Calu3 (cell line): ENCODE results near the gene HIPK1. TPM values are rescaled to one million over a fixed set of nuclear protein-coding genes. Genes with fewer than 3 reads are reported as not detected.

Source experiments
- BruUV-seq: library from RNA; stranded (reverse); fragments of 400-500 nt; replicated peaks from 2 replicates; lab custom pipeline; 2021; lab: Mats Ljungman, UMichigan
- CTCF ChIA-PET: fragments of 300-600 bp; sonication (Branson Sonifier 250); formaldehyde crosslinking; loops from one replicate; lab custom pipeline; 2022; ENCODE audit warnings: antibody characterized with exemption; lab: Charles Lee
- DNase-seq: peaks from one replicate; pipeline ENCODE4 v3.0.0; 2022
- H3K27ac Mint-ChIP-seq: one replicate; pipeline ENCODE4 v1.8.0; 2022; ENCODE audit warnings: mixed read lengths; ENCODE audit not compliant: unreplicated experiment
- H3K27me3 Mint-ChIP-seq: one replicate; pipeline ENCODE4 v1.8.0; 2022; ENCODE audit warnings: mixed read lengths; ENCODE audit not compliant: unreplicated experiment
- H3K36me3 Mint-ChIP-seq: one replicate; pipeline ENCODE4 v1.8.0; 2022; ENCODE audit warnings: mild to moderate bottlenecking, moderate library complexity, mixed read lengths; ENCODE audit not compliant: insufficient read depth, unreplicated experiment
- H3K4me1 Mint-ChIP-seq: one replicate; pipeline ENCODE4 v1.8.0; 2022; ENCODE audit warnings: mild to moderate bottlenecking, low read depth, mixed read lengths; ENCODE audit not compliant: unreplicated experiment
- H3K4me3 Mint-ChIP-seq: one replicate; pipeline ENCODE4 v1.8.0; 2022; ENCODE audit warnings: mild to moderate bottlenecking, low read depth, moderate library complexity, mixed read lengths; ENCODE audit not compliant: unreplicated experiment
- H3K9me3 Mint-ChIP-seq: one replicate; pipeline ENCODE4 v1.8.0; 2022; ENCODE audit warnings: low read depth, mixed read lengths; ENCODE audit not compliant: unreplicated experiment
- CTCF ChIP-seq: fragments of 200-600 bp; IDR thresholded peaks from one replicate; pipeline ENCODE4 v1.8.0; 2022; ENCODE audit warnings: antibody characterized with exemption; ENCODE audit not compliant: unreplicated experiment
- intact Hi-C: fragments of 100-400 bp; cut with micrococcal nuclease; formaldehyde crosslinking; loops from one replicate; pipeline ENCODE4 v1.10.0; 2022; ENCODE audit not compliant: unreplicated experiment
- total RNA-seq: library from RNA; stranded (reverse); gene quantifications from 2 replicates; pipeline ENCODE4 v1.2.3, GENCODE V29; 2022

HIPK1 gene
- total RNA-seq, 1 experiment from 2014 or later: 42.7 TPM

- no peaks in the 10 kb centered on the region for H3K36me3 Mint-ChIP-seq
- H3K4me3 Mint-ChIP-seq: no peak overlapping the region
- CTCF ChIA-PET: no interaction called here
- H3K4me1 Mint-ChIP-seq: no peaks in the 10 kb centered on the region
- peaks cover 61% of the 10 kb centered on the region for H3K27me3 Mint-ChIP-seq
- intact Hi-C loops: no loop called here
- no peak for TF ChIP-seq CTCF
- no TSS peak for BruUV-seq
- no peak overlapping the region for H3K27ac Mint-ChIP-seq
- no peak for DNase-seq
- peaks cover 3% of the 10 kb centered on the region for H3K9me3 Mint-ChIP-seq
These were observed 61.8 kb downstream of the HIPK1 start for GRCh38 chr1:113990961-113991360.

- H3K4me1 Mint-ChIP-seq: no peaks in the 10 kb centered on the region
- CTCF ChIA-PET: no interaction called here
These were observed 62.4 kb downstream of the HIPK1 start for GRCh38 chr1:113991467-113991997.

GRCh38 chr1:113993072-113993471, 63.9 kb downstream of the HIPK1 start:
- no peak for TF ChIP-seq CTCF
- no peak overlapping the region for H3K4me3 Mint-ChIP-seq
- H3K4me1 Mint-ChIP-seq: no peaks in the 10 kb centered on the region
- H3K27ac Mint-ChIP-seq: no peak overlapping the region
- peaks cover 3% of the 10 kb centered on the region for H3K9me3 Mint-ChIP-seq
- H3K27me3 Mint-ChIP-seq: peaks cover 54% of the 10 kb centered on the region
- no TSS peak for BruUV-seq
- CTCF ChIA-PET: interaction anchor here (1.2 kb wide), 1 partner anchor 16 kb away, joined by 5 read pairs; no protein-coding TSS in a partner anchor
- DNase-seq: no peak
- no peaks in the 10 kb centered on the region for H3K36me3 Mint-ChIP-seq
- intact Hi-C loops: no loop called here

More at GRCh38 chr1:113991467-113991997, 62.4 kb downstream of the HIPK1 start:
- TF ChIP-seq CTCF: no peak
- intact Hi-C loops: no loop called here
- DNase-seq: no peak
- H3K9me3 Mint-ChIP-seq: peaks cover 3% of the 10 kb centered on the region
- H3K36me3 Mint-ChIP-seq: no peaks in the 10 kb centered on the region
- no peak overlapping the region for H3K4me3 Mint-ChIP-seq
- H3K27me3 Mint-ChIP-seq: peaks cover 58% of the 10 kb centered on the region
- BruUV-seq: no TSS peak
- no peak overlapping the region for H3K27ac Mint-ChIP-seq

- Mint-ChIP-seq H3K27me3 (peaks cover 57% of the 10 kb centered on the region), H3K27ac (no peak overlapping the region), H3K4me3 (no peak overlapping the region), H3K4me1 (no peaks in the 10 kb centered on the region), H3K9me3 (peaks cover 3% of the 10 kb centered on the region), H3K36me3 (no peaks in the 10 kb centered on the region)
- CTCF ChIA-PET: interaction anchor here (1.2 kb wide), 1 partner anchor 16 kb away, joined by 5 read pairs; no protein-coding TSS in a partner anchor
- DNase-seq: no peak
- BruUV-seq: no TSS peak
- no peak for TF ChIP-seq CTCF
- intact Hi-C loops: no loop called here
These were observed 64.6 kb downstream of the HIPK1 start for GRCh38 chr1:113993766-113994165.
